Calu3 (cell line): ENCODE data around the gene IGF2. TPM values are rescaled to one million over a fixed set of nuclear protein-coding genes. Genes with fewer than 3 reads are reported as not detected.

Source experiments
- BruUV-seq: library from RNA; stranded (reverse); fragments of 400-500 nt; replicated peaks from 2 replicates; lab custom pipeline; 2021; lab: Mats Ljungman, UMichigan
- CTCF ChIA-PET: fragments of 300-600 bp; sonication (Branson Sonifier 250); formaldehyde crosslinking; loops from one replicate; lab custom pipeline; 2022; ENCODE audit warnings: antibody characterized with exemption; lab: Charles Lee
- DNase-seq: peaks from one replicate; pipeline ENCODE4 v3.0.0; 2022
- H3K27ac Mint-ChIP-seq: one replicate; pipeline ENCODE4 v1.8.0; 2022; ENCODE audit warnings: mixed read lengths; ENCODE audit not compliant: unreplicated experiment
- H3K27me3 Mint-ChIP-seq: one replicate; pipeline ENCODE4 v1.8.0; 2022; ENCODE audit warnings: mixed read lengths; ENCODE audit not compliant: unreplicated experiment
- H3K36me3 Mint-ChIP-seq: one replicate; pipeline ENCODE4 v1.8.0; 2022; ENCODE audit warnings: mild to moderate bottlenecking, moderate library complexity, mixed read lengths; ENCODE audit not compliant: insufficient read depth, unreplicated experiment
- H3K4me1 Mint-ChIP-seq: one replicate; pipeline ENCODE4 v1.8.0; 2022; ENCODE audit warnings: mild to moderate bottlenecking, low read depth, mixed read lengths; ENCODE audit not compliant: unreplicated experiment
- H3K4me3 Mint-ChIP-seq: one replicate; pipeline ENCODE4 v1.8.0; 2022; ENCODE audit warnings: mild to moderate bottlenecking, low read depth, moderate library complexity, mixed read lengths; ENCODE audit not compliant: unreplicated experiment
- H3K9me3 Mint-ChIP-seq: one replicate; pipeline ENCODE4 v1.8.0; 2022; ENCODE audit warnings: low read depth, mixed read lengths; ENCODE audit not compliant: unreplicated experiment
- CTCF ChIP-seq: fragments of 200-600 bp; IDR thresholded peaks from one replicate; pipeline ENCODE4 v1.8.0; 2022; ENCODE audit warnings: antibody characterized with exemption; ENCODE audit not compliant: unreplicated experiment
- intact Hi-C: fragments of 100-400 bp; cut with micrococcal nuclease; formaldehyde crosslinking; loops from one replicate; pipeline ENCODE4 v1.10.0; 2022; ENCODE audit not compliant: unreplicated experiment
- total RNA-seq: library from RNA; stranded (reverse); gene quantifications from 2 replicates; pipeline ENCODE4 v1.2.3, GENCODE V29; 2022

IGF2 gene
- total RNA-seq, 1 experiment from 2014 or later, result 0.45 TPM

GRCh38 chr11:2102132-2102882 lies 36.9 kb downstream of the IGF2 start:
- no peak for DNase-seq
- H3K9me3 Mint-ChIP-seq, result peaks cover 2% of the 10 kb centered on the region
- CTCF ChIA-PET, result no interaction called here

DNA sequence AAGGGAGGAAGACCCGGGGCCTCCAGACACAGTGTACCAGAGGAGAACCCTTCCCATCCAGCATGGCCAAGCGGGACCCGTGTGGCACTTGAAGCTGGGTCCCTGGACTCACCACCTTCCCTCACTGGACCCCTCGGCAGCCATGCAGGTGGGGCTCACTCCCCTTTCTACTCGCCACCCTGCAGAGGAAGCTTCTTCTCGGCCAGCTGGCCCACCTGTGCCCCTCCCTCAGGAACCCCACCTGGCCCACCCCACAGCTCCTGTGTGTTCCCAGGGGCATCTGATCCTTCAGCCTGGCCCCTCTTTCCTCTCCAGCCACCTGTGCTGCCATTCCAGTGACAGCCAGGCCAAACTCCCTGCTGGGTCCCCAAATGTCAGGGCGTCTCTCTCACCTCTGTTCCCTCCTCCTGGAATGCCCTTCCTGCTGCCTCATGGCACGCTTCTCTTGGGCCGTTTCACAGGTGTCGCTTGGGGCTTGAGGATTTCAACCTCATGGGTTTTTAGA lies 38.0 kb downstream of the IGF2 start:
- no TSS peak for BruUV-seq
- CTCF ChIA-PET, result no interaction called here
- no peak overlapping the region for H3K4me3 Mint-ChIP-seq
- no peaks in the 10 kb centered on the region for H3K36me3 Mint-ChIP-seq
- no peak overlapping the region for H3K27ac Mint-ChIP-seq
- DNase-seq, result no peak
- H3K4me1 Mint-ChIP-seq, result peaks cover 14% of the 10 kb centered on the region
- intact Hi-C loops, result no loop called here
- peaks cover 2% of the 10 kb centered on the region for H3K9me3 Mint-ChIP-seq
- TF ChIP-seq CTCF, result no peak
- peaks cover 19% of the 10 kb centered on the region for H3K27me3 Mint-ChIP-seq

More at GRCh38 chr11:2102132-2102882, 36.9 kb downstream of the IGF2 start:
- H3K27ac Mint-ChIP-seq, result no peak overlapping the region
- peaks cover 14% of the 10 kb centered on the region for H3K4me1 Mint-ChIP-seq
- no peak for TF ChIP-seq CTCF
- H3K4me3 Mint-ChIP-seq, result no peak overlapping the region
- H3K27me3 Mint-ChIP-seq, result peaks cover 19% of the 10 kb centered on the region
- intact Hi-C loops, result no loop called here
- no TSS peak for BruUV-seq
- no peaks in the 10 kb centered on the region for H3K36me3 Mint-ChIP-seq

- CTCF ChIA-PET, result interaction anchor here (1.5 kb wide), 1 partner anchor 23 kb away, joined by 4 read pairs; no protein-coding TSS in a partner anchor
- TF ChIP-seq CTCF, result no peak
- no peak overlapping the region for H3K27ac Mint-ChIP-seq
- intact Hi-C loops, result no loop called here
- no TSS peak for BruUV-seq
- no peak for DNase-seq
- no peaks in the 10 kb centered on the region for H3K36me3 Mint-ChIP-seq
- peaks cover 14% of the 10 kb centered on the region for H3K4me1 Mint-ChIP-seq
- no peak overlapping the region for H3K4me3 Mint-ChIP-seq
- H3K27me3 Mint-ChIP-seq, result peaks cover 23% of the 10 kb centered on the region
- peaks cover 2% of the 10 kb centered on the region for H3K9me3 Mint-ChIP-seq
These were observed 38.6 kb downstream of the IGF2 start for GRCh38 chr11:2100361-2101170.

GRCh38 chr11:2099516-2100349 lies 39.5 kb downstream of the IGF2 start:
- BruUV-seq, result no TSS peak
- no peak overlapping the region for H3K4me3 Mint-ChIP-seq
- DNase-seq, result peak; percentile 72
- TF ChIP-seq CTCF, result peak; percentile 24
- peaks cover 30% of the 10 kb centered on the region for H3K27me3 Mint-ChIP-seq
- H3K27ac Mint-ChIP-seq, result no peak overlapping the region
- CTCF ChIA-PET, result interaction anchor here (0.6 to 1.5 kb wide), 2 partner anchors 23 to 87 kb away, joined by 3 to 4 read pairs; no protein-coding TSS in a partner anchor
- H3K4me1 Mint-ChIP-seq, result peaks cover 14% of the 10 kb centered on the region
- peaks cover 2% of the 10 kb centered on the region for H3K9me3 Mint-ChIP-seq
- no peaks in the 10 kb centered on the region for H3K36me3 Mint-ChIP-seq
- intact Hi-C loops, result no loop called here
